Central memory CD8-positive, alpha-beta T cell (primary cell): Measurements from ENCODE around the gene ZNF232.
"Not testable (repeated sequence)": the region's sequence is repeated elsewhere in the genome, so short reads cannot be mapped to it uniquely, and the experiment has no call there.

ENCODE experiments used
- ATAC-seq: fragments of 150-1000 bp; cut with Tn5 transposase; replicated peaks from 2 replicates; pipeline ENCODE4 v1.10.0; 2022; ENCODE audit warnings: mild to moderate bottlenecking, moderate FRiP score, moderate number of reproducible peaks; ENCODE audit not compliant: poor library complexity, severe bottlenecking; ENCODE audit errors: extremely low read depth
- DNase-seq, 2 donors: peaks; one replicate each; pipeline ENCODE4 v3.0.0; 2021; ENCODE audit warnings: low spot score in 2 of 2
- H3K27ac Mint-ChIP-seq: one replicate; pipeline ENCODE4 v1.8.0; 2022; ENCODE audit warnings: low read depth, mild to moderate bottlenecking, moderate library complexity, mixed read lengths
- H3K27me3 Mint-ChIP-seq: one replicate; pipeline ENCODE4 v1.8.0; 2022; ENCODE audit warnings: mixed read lengths
- H3K36me3 Mint-ChIP-seq: one replicate; pipeline ENCODE4 v1.8.0; 2022; ENCODE audit warnings: mild to moderate bottlenecking, moderate library complexity, mixed read lengths; ENCODE audit not compliant: insufficient read depth
- H3K4me1 Mint-ChIP-seq: one replicate; pipeline ENCODE4 v1.8.0; 2022; ENCODE audit warnings: mixed read lengths
- H3K4me3 Mint-ChIP-seq: one replicate; pipeline ENCODE4 v1.8.0; 2022; ENCODE audit warnings: mild to moderate bottlenecking, moderate library complexity, mixed read lengths
- H3K9me3 Mint-ChIP-seq: one replicate; pipeline ENCODE4 v1.8.0; 2022; ENCODE audit warnings: mixed read lengths

ZNF232 gene

DNA sequence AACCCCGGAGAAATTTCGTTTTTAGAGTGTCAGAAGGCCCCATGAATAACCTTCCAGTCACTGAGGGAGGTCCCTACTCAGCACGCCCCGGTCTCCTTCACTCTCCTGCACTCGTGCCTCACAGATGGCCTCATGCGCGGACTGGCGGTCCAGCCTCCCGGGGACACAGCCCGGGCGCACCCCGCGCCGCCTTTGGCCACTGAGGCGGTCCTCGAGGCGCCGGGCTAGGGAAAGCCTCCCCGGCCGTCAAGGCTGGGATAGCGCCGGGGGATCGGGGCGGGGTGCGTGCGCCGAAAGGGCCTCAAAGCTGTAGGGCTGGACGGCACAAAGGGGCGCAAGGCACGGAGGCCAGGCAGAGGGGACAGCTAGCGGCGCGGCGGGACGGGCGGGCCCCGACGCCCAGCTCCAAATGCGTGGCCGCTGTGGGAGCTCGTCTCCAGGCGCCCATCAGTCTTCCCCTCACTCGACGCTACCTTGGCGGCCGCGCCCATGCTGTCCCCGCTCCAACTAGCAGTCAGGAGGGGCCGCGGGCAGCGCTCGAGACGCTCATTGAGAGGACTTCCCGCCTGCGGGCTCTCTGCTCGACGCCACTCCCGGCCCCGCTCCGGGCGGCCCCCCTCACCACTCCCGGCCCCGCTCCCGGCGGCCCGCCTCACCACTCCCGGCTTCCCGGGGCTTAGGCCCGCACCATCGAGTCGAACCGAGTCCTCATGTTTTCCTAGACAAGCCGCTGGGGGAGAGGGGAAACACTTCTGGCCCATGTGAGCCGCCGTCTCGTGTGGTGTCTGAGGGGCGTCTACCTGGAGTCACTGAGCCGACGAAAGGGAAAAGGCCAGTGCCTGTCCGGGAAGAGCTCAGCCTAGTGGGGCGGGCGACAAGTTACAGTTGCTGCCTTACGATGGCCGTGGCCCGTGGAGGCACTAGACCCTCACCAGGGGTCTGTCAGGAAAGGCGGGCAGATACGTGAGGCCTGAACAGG, 4.3 kb upstream of the ZNF232 start, which contains the start of gene USP6:
TSS of gene USP6 (plus strand) at position 360 of the 979 bp plus-strand sequence. CDS start 14,336 bp downstream, outside the sequence.
- Mint-ChIP-seq H3K36me3 (peaks cover 8% of the 10 kb centered on the region), H3K9me3 (no peaks in the 10 kb centered on the region), H3K4me3 (no peak within 1 kb of the TSS), H3K4me1 (peaks cover 10% of the 10 kb centered on the region), H3K27me3 (peaks cover 56% of the 10 kb centered on the region), H3K27ac (no peak within 1 kb of the TSS)
- ATAC-seq (no peak), DNase-seq (no peak)

DNA sequence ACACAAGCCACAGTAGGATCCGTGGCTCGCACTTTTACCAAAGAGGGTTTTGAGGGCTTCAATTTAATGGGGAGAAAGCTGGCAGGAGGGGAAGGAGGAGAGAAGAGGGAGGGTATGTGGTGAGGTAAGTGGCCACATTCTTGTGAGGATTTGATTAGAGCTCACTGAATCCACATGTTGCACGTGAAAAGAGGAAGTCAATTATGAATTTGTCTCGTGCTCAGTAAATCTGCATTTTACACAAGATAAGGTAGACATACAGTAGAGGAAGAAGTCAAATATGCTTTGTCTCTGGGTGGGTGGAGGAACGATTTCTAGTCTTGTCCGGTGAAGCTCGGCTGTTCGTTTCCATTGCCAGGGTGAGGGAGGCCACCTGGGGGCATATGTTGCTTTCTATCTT, 862 bp downstream of the ZNF232 start:
- no peak for DNase-seq
- Mint-ChIP-seq H3K4me3 (peak overlapping the region; percentile 82), H3K9me3 (no peaks in the 10 kb centered on the region), H3K27me3 (peaks cover 17% of the 10 kb centered on the region), H3K36me3 (peaks cover 24% of the 10 kb centered on the region), H3K27ac (peak overlapping the region; percentile 33), H3K4me1 (peaks cover 27% of the 10 kb centered on the region)
- no peak for ATAC-seq

DNA sequence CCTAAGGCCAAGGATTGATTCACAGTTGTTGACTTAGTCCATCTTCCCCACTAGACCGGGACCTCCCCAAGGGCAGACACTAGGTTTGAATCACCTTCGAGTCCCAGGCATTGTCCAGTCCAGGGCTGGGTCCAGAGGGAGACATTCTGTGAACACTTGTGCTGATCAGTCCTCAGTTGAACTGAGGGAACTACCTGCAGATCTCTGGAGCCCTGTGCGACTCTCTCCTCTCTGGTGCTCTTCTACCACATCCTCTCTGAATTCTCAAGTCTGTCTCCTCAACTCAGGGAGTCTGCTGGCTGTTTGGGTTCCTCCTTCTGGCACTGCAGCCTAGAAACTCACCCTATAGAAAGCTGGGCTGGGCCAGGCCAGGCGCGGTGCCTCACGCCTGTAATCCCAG, 10.8 kb downstream of the ZNF232 start:
- Mint-ChIP-seq H3K4me3 (no peak overlapping the region), H3K36me3 (peaks cover 4% of the 10 kb centered on the region), H3K9me3 (peaks cover under 1% of the 10 kb centered on the region), H3K27ac (no peak overlapping the region), H3K27me3 (no peaks in the 10 kb centered on the region), H3K4me1 (no peaks in the 10 kb centered on the region)
- ATAC-seq (no peak), DNase-seq (no peak)

DNA sequence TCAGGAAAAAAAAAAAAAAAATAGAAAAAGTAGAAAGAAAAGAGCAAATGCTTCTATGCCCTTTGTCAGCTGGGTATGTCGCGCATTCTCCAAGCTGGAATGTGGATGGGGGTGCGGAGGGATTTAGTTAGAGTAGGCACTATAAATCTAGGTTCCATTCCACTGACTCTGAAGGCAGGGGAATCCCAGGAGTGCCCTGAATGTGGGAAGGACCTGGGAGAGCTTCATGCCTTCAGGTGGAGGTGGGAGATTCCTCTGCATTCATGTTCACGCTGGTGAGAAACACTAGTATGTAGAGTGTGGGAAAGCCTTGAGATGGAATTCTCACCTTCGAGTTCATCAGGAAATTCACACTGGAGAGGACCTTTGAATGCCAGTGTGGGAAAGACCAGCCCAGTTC, 12.4 kb downstream of the ZNF232 start:
- H3K27me3 Mint-ChIP-seq: no peaks in the 10 kb centered on the region
- H3K36me3 Mint-ChIP-seq: no peaks in the 10 kb centered on the region
- H3K9me3 Mint-ChIP-seq: peaks cover 9% of the 10 kb centered on the region
- H3K4me1 Mint-ChIP-seq: no peaks in the 10 kb centered on the region
- ATAC-seq: no peak
- H3K4me3 Mint-ChIP-seq: no peak overlapping the region
- DNase-seq: no peak
- H3K27ac Mint-ChIP-seq: no peak overlapping the region

DNA sequence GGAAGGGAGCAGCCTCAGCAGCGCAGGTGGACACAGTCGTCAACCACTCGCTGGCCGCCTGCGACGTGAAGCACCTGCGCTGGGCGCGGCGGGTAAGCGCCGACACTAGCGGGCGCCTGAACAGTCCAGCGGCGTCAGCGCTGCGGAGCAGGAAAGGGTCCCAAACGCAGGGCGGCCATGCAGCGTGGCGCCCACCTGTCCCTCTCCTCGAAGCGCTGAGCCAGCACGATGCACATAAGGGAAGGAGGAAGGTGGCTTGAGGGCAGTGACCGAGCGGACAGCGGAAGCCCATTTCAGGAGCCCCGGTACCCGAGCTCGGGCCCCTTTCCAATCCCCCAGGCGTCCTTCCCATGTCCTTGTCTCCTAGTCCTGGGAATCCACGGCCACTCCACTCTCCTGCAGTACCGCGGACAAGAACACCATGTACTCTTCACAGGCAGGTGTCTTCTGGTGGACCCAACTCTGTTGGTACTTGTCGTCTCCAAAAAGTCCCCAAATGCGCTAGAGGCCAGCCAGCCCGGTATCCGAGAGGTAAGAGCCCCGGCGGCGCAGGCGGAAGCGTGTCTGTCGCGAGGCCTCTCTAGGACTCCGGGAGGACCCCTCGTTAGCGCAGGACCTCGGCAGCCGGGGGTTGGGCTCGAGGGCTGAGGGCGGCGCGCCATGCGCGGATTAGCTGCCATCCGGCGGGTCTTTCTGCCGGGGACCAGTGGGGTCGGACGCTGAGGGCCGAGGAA, 14.4 kb downstream of the ZNF232 start:
- no peaks in the 10 kb centered on the region for H3K27me3 Mint-ChIP-seq
- H3K4me1 Mint-ChIP-seq: no peaks in the 10 kb centered on the region
- peaks cover 14% of the 10 kb centered on the region for H3K9me3 Mint-ChIP-seq
- H3K27ac Mint-ChIP-seq: no peak overlapping the region
- peak overlapping the region; percentile 55 for H3K4me3 Mint-ChIP-seq
- ATAC-seq (no peak), DNase-seq (no peak)
- no peaks in the 10 kb centered on the region for H3K36me3 Mint-ChIP-seq

DNA sequence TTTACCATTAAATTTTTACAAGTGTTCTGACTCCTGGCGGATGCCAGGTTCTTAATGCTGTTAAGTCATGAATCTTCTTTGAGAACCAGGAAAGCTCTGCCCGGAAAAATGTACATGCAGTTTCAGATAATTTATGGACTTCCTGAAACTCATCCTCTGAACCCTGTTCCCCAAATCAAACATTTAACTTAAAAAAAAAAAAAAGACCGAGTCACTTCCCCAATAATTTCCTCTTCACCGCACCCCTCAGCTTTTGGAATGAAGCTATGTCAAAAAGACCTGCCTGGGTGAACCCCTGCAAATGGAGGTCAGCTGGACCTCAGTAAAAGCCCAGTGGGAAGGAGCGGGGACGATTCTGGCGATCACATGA, 15.0 kb downstream of the ZNF232 start:
- H3K4me3 Mint-ChIP-seq: peak overlapping the region; percentile 55
- H3K27me3 Mint-ChIP-seq: no peaks in the 10 kb centered on the region
- no peaks in the 10 kb centered on the region for H3K4me1 Mint-ChIP-seq
- no peaks in the 10 kb centered on the region for H3K36me3 Mint-ChIP-seq
- H3K27ac Mint-ChIP-seq: no peak overlapping the region
- ATAC-seq (no peak), DNase-seq (no peak)
- peaks cover 14% of the 10 kb centered on the region for H3K9me3 Mint-ChIP-seq

DNA sequence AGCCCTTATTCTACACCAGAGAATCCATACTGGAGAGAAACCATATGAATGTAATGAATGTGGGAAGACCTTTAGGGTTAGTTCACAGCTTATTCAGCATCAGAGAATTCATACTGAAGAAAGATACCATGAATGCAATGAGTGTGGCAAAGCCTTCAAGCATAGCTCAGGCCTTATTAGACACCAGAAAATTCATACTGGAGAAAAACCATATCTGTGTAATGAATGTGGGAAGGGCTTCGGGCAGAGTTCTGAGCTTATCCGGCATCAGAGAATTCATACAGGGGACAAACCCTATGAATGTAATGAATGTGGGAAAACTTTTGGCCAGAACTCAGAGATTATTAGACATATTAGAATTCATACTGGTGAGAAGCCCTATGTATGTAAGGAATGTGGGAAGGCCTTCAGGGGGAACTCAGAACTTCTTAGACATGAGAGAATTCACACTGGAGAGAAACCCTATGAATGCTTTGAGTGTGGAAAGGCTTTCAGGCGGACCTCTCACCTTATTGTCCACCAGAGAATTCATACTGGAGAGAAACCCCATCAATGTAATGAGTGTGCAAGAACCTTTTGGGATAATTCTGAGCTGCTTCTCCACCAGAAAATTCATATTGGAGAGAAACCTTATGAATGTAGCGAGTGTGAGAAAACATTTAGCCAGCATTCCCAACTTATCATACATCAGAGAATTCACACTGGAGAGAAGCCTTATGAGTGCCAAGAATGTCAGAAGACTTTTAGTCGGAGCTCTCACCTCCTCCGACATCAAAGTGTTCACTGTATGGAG, 19.3 kb downstream of the ZNF232 start:
- DNase-seq: no peak
- Mint-ChIP-seq H3K9me3 (peaks cover 38% of the 10 kb centered on the region), H3K27me3 (no peaks in the 10 kb centered on the region), H3K27ac (no peak overlapping the region), H3K4me3 (no peak overlapping the region), H3K36me3 (peaks cover 9% of the 10 kb centered on the region), H3K4me1 (no peaks in the 10 kb centered on the region)
- no peak for ATAC-seq

DNA sequence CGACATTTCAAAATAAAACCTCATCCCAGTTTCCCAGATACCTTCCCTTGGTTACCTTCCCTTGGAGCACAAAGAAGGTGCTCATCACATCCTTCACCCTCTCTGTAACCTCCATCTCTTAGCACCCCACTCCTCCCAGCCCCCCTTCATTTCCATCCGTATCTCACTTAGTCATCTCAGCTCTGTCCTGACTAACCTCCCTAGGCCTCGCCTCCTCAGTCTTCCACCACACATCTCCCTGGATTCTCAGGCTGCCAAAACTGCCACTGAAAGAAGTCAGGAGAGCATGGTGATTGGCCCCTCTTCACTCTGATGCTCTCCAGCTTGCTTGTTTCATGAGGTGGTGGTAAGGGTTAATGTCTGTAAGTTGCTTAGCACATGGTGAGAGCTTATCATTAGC, 31.1 kb downstream of the ZNF232 start:
- DNase-seq (no peak), ATAC-seq (no peak)
- Mint-ChIP-seq H3K9me3 (no peaks in the 10 kb centered on the region), H3K27ac (no peak overlapping the region), H3K4me1 (peaks cover 34% of the 10 kb centered on the region), H3K27me3 (no peaks in the 10 kb centered on the region), H3K36me3 (peaks cover 18% of the 10 kb centered on the region), H3K4me3 (peak overlapping the region; percentile 13)

DNA sequence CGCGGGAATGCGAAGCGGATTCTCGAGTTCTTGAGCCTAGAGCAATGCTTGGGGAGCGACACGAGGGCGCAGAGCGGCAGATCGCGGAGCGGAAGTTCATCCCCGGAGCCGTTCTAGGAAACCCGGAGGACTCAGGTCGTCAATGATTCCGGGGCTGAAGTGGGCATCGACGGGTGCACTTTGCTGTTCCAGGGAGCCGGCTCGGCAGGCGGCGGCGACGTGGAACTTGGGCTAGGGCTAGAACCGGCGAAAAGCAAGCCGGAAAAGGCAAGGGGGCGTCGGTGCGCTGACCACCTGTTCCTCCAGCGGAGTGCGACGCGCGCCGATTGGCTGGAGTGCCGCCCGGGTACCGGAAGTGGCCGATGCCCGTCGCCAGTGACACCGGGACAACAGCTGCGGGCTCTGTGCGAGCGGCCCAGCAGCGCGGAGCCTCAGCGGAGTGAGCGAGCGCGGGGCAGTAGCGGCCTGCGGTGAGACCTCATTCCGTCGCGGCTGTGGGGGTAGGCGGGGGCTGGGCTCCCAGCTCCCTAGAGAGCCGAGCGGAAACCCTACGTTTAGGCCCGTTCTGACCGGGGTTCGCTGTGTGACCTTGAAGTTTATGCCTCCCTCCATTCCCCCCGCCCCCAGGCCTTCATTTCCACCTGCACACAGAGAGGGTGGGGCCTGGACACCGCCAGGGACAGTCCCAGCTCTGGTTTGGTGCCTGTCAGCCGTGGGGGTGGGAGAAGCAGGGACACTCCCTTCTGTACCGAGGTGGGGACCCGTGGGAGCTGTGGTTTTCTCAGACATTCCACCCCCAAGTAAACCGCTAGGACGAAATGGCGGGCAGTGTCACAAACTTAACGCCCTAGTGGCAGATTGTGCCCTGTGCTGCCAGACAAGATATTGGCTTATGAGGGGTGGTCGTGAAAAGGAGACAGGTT, 33.3 kb downstream of the ZNF232 start, which contains the start of gene ZFP3:
TSS of gene ZFP3 (plus strand) at position 362 of the 923 bp plus-strand sequence. CDS start 13,038 bp downstream, outside the sequence.
- Mint-ChIP-seq H3K27me3 (no peaks in the 10 kb centered on the region), H3K4me3 (peak within 1 kb of the TSS; percentile 93), H3K4me1 (peaks cover 27% of the 10 kb centered on the region), H3K27ac (peak within 1 kb of the TSS; percentile 92), H3K9me3 (no peaks in the 10 kb centered on the region), H3K36me3 (peaks cover 15% of the 10 kb centered on the region)
- ATAC-seq (peak; percentile 73), DNase-seq (peak; percentile 49 to 55)

DNA sequence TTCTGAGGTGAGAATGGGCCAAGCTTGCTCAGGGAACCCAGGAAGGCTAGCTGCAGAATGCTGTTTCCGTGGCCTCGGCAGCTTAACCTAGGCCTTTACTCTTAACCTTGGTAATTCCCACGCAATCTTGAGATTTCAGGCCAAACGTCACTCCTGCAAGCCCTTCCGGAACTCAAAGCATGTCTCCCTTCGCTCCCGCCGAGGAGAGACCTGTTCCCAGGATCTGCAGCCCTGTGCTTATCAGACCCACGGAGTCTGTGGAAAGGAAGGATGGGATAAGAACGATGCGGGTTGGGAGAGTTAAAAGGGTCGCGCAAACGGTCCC, 33.9 kb downstream of the ZNF232 start:
- peak overlapping the region; percentile 92 for H3K27ac Mint-ChIP-seq
- H3K36me3 Mint-ChIP-seq: peaks cover 15% of the 10 kb centered on the region
- no peaks in the 10 kb centered on the region for H3K27me3 Mint-ChIP-seq
- peak overlapping the region; percentile 93 for H3K4me3 Mint-ChIP-seq
- DNase-seq (no peak), ATAC-seq (no peak)
- no peaks in the 10 kb centered on the region for H3K9me3 Mint-ChIP-seq
- H3K4me1 Mint-ChIP-seq: peaks cover 27% of the 10 kb centered on the region

DNA sequence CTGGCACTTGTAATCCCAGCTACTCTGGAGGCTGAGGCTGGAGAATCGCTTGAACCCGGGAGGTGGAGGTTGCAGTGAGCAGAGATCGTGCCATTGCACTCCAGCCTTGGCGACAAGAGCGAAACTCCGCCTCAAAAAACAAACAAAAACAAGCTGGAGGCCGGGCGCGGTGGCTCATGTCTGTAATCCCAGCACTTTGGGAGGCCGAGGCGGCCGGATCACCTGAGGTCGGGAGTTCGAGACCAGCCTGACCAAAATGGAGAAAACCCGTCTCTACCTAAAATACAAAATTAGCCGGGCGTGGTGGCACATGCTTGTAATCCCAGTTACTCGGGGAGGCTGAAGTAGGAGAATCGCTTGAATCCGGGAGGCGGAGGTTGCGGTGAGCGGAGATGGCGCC, 34.4 kb downstream of the ZNF232 start:
- peaks cover 15% of the 10 kb centered on the region for H3K36me3 Mint-ChIP-seq
- not testable (repeated sequence) for H3K9me3 Mint-ChIP-seq, ATAC-seq, H3K27me3 Mint-ChIP-seq, DNase-seq
- peak overlapping the region; percentile 92 for H3K27ac Mint-ChIP-seq
- H3K4me3 Mint-ChIP-seq: peak overlapping the region; percentile 93
- H3K4me1 Mint-ChIP-seq: peaks cover 27% of the 10 kb centered on the region
